HepG2 (cell line): Measurements from ENCODE around the gene WDR35. TPM values are rescaled to one million over a fixed set of nuclear protein-coding genes. Genes with fewer than 3 reads are reported as not detected.

Experiments used
- ETV6 ChIP-seq: sonication (generic); formaldehyde crosslinking; conservative IDR thresholded peaks from 2 replicates; pipeline ENCODE4 v1.4.0; 2020; ENCODE audit warnings: missing genetic modification reagents
- GMEB1 ChIP-seq: sonication (generic); formaldehyde crosslinking; IDR thresholded peaks from 2 replicates; pipeline ENCODE4 v1.5.1; 2020; ENCODE audit warnings: missing genetic modification reagents, mild to moderate bottlenecking, borderline replicate concordance
- HCFC1 ChIP-seq: fragments of 150-350 bp; IDR thresholded peaks from 2 replicates; pipeline ENCODE4 v1.6.1; 2014; ENCODE audit warnings: low read depth, low read length
- HIC2 ChIP-seq: sonication (generic); formaldehyde crosslinking; IDR thresholded peaks from 2 replicates; pipeline ENCODE4 v1.9.0; 2022; ENCODE audit warnings: low read depth, missing genetic modification reagents
- HMG20A ChIP-seq: IDR thresholded peaks from 2 replicates; pipeline ENCODE4 v1.6.1; 2016; ENCODE audit warnings: borderline replicate concordance
- KLF11 ChIP-seq: IDR thresholded peaks from 2 replicates; pipeline ENCODE4 v1.6.1; 2016; ENCODE audit warnings: missing compliant biosample characterization
- MAFK ChIP-seq, 2 experiments: IDR thresholded peaks in 1 of 2; conservative IDR thresholded peaks in 1 of 2; 2 replicates each; pipeline ENCODE4 v1.6.1; 2011; ENCODE audit warnings: improper control_type of control experiment in 2 of 2, low read length in 2 of 2
- MLX ChIP-seq: IDR thresholded peaks from 2 replicates; pipeline ENCODE4 v1.6.1; 2016
- PLSCR1 ChIP-seq: sonication (generic); formaldehyde crosslinking; IDR thresholded peaks from 2 replicates; pipeline ENCODE4 v1.5.0; 2020; ENCODE audit warnings: missing genetic modification reagents, mild to moderate bottlenecking, borderline replicate concordance
- RAD51 ChIP-seq: fragments of 450-650 bp; IDR thresholded peaks from 2 replicates; pipeline ENCODE4 v1.6.1; 2016; ENCODE audit warnings: borderline replicate concordance
- SALL2 ChIP-seq: sonication (generic); formaldehyde crosslinking; IDR thresholded peaks from 2 replicates; pipeline ENCODE4 v1.8.1; 2023; ENCODE audit warnings: mild to moderate bottlenecking, missing genetic modification reagents, inconsistent platforms
- SATB2 ChIP-seq: sonication (generic); formaldehyde crosslinking; IDR thresholded peaks from 2 replicates; pipeline ENCODE4 v1.5.0; 2020; ENCODE audit warnings: missing genetic modification reagents
- ZBTB21 ChIP-seq: sonication (generic); formaldehyde crosslinking; IDR thresholded peaks from 2 replicates; pipeline ENCODE4 v1.4.0; 2020; ENCODE audit warnings: missing genetic modification reagents
- ZBTB25 ChIP-seq: IDR thresholded peaks from 2 replicates; pipeline ENCODE4 v1.6.1; 2018; ENCODE audit warnings: missing genetic modification reagents
- ZBTB38 ChIP-seq: sonication (generic); formaldehyde crosslinking; IDR thresholded peaks from 2 replicates; pipeline ENCODE4 v1.5.1; 2020; ENCODE audit warnings: mild to moderate bottlenecking, missing genetic modification reagents
- ZNF225 ChIP-seq: sonication (generic); formaldehyde crosslinking; IDR thresholded peaks from 2 replicates; pipeline ENCODE4 v1.4.0; 2020; ENCODE audit warnings: mild to moderate bottlenecking, missing genetic modification reagents
- ZNF235 ChIP-seq: sonication (generic); formaldehyde crosslinking; IDR thresholded peaks from 2 replicates; pipeline ENCODE4 v1.8.1; 2023; ENCODE audit warnings: mild to moderate bottlenecking, missing genetic modification reagents, borderline replicate concordance
- ZNF260 ChIP-seq: sonication (generic); formaldehyde crosslinking; IDR thresholded peaks from 2 replicates; pipeline ENCODE4 v1.4.0; 2020; ENCODE audit warnings: missing genetic modification reagents, low read depth, mild to moderate bottlenecking, borderline replicate concordance
- ZXDC ChIP-seq: sonication (generic); formaldehyde crosslinking; IDR thresholded peaks from 2 replicates; pipeline ENCODE4 v1.5.0; 2020; ENCODE audit warnings: mild to moderate bottlenecking, missing genetic modification reagents
- polyA plus RNA-seq, 8 experiments: library from polyadenylated mRNA; depleted of rRNA in 3 of 8; stranded (reverse) in 7 of 8; unstranded in 1 of 8; fragments of >200 nt; fragmentation: Illumina TruSeq in 4 of 8; extraction: Trizol in 4 of 8; gene quantifications; 2 replicates each; pipeline versions ENCODE4 v1.2.1 to v1.2.3, GENCODE V29; 2011 to 2016; ENCODE audit warnings: low read depth in 4 of 8, missing spikeins in 1 of 8, mixed read lengths in 1 of 8; ENCODE audit not compliant: insufficient read depth in 1 of 8
- total RNA-seq, 5 experiments: library from RNA; depleted of rRNA; stranded (reverse); fragments of >200 nt; fragmentation: Illumina TruSeq; extraction: Trizol; gene quantifications; 2 replicates each; pipeline ENCODE4 v1.2.3, GENCODE V29; 2016; ENCODE audit warnings: low read depth in 1 of 5

The WDR35 gene
- total and polyA plus RNA-seq, 2 of the 13 experiments (the other 11 are each of a cell fraction or from before 2014, with no cell fraction given), result 11.1 to 19.6 TPM

GRCh38 chr2:19901442-19902215 lies 88.3 kb downstream of the WDR35 start, which contains the start of gene TTC32 (continued):
- TF ChIP-seq MLX (peak; percentile 9; the same call in 1 of the 2 replicates), HCFC1 (peak; percentile 55; the same call in 1 of the 2 replicates), PLSCR1 (no peak; the same call in 1 of the 2 replicates), ZNF260 (CRISPR knock-in tag) (no peak), ZNF225 (CRISPR knock-in tag) (peak; percentile 87; the same call in 1 of the 2 replicates), RAD51 (no peak), HIC2 (CRISPR knock-in tag) (no peak; the same call in 1 of the 2 replicates), HMG20A (CRISPR knock-in tag) (no peak; the same call in none of the 2 replicates), ZXDC (peak; percentile 52; the same call in 1 of the 2 replicates), GMEB1 (CRISPR knock-in tag) (peak; percentile 90), ZBTB25 (CRISPR knock-in tag) (peak; percentile 90; the same call in 1 of the 2 replicates), SALL2 (CRISPR knock-in tag) (peak; percentile 97), SATB2 (CRISPR knock-in tag) (peak; percentile 66; the same call in 1 of the 2 replicates), ETV6 (peak; percentile 73), MAFK (conservative IDR thresholded peaks at IDR 0.05 in 1 of 2, IDR thresholded peaks at IDR 0.05 in 1 of 2; ENCODE audit: low read length in 2 of 2) (no peak), ZBTB21 (CRISPR knock-in tag) (peak; percentile 59), ZNF235 (CRISPR knock-in tag) (0 out of 2 replicates have a peak, but pooled peaks have one; percentile 51), KLF11 (CRISPR knock-in tag) (peak; percentile 96), ZBTB38 (CRISPR knock-in tag) (peak; percentile 88)
